PC-3 (cell line): ENCODE data around the gene SFMBT2. TPM values are rescaled to one million over a fixed set of nuclear protein-coding genes. Genes with fewer than 3 reads are reported as not detected.

Experiments used
- ATAC-seq: fragments of 200-7000 bp; cut with Tn5 transposase; 2 replicates; pipeline ENCODE4 v1.9.1; 2020; ENCODE audit warnings: mild to moderate bottlenecking, moderate library complexity
- BruUV-seq: library from RNA; stranded (reverse); fragments of 400-500 nt; replicated peaks from 2 replicates; lab custom pipeline; 2021; lab: Mats Ljungman, UMichigan
- CTCF ChIA-PET: fragments of 300-600 bp; sonication (Branson Sonifier 250); formaldehyde crosslinking; loops from one replicate; lab custom pipeline; 2022; ENCODE audit warnings: antibody characterized with exemption; lab: Charles Lee
- POLR2A ChIA-PET: fragments of 300-600 bp; sonication (Branson Sonifier 250); formaldehyde crosslinking; loops from one replicate; lab custom pipeline; 2022; ENCODE audit warnings: antibody characterized with exemption; ENCODE audit not compliant: unreplicated experiment; lab: Charles Lee
- DNase-seq: peaks from one replicate; pipeline ENCODE4 v3.0.0-alpha.2; 2015
- H2AFZ ChIP-seq: fragments of 300-600 bp; sonication (generic); 2 replicates; pipeline ENCODE4 v1.6.0; 2016; ENCODE audit warnings: antibody characterized with exemption, low read length
- H3F3A ChIP-seq: fragments of 300-600 bp; sonication (generic); one replicate; pipeline ENCODE4 v1.6.0; 2017; ENCODE audit warnings: antibody characterized with exemption, low read length, control low read depth, mild to moderate bottlenecking; ENCODE audit not compliant: unreplicated experiment
- H3K27ac ChIP-seq: fragments of 300-600 bp; sonication (generic); 2 replicates; pipeline ENCODE4 v1.5.1; 2016; ENCODE audit warnings: mild to moderate bottlenecking, low read length
- H3K27me3 ChIP-seq: fragments of 300-600 bp; sonication (generic); 2 replicates; pipeline ENCODE4 v1.6.1; 2016; ENCODE audit warnings: low read length, mixed read lengths
- H3K36me3 ChIP-seq: fragments of 300-600 bp; sonication (generic); 2 replicates; pipeline ENCODE4 v1.6.1; 2016; ENCODE audit warnings: low read depth, mixed run types, low read length, mixed read lengths
- H3K4me1 ChIP-seq: fragments of 300-600 bp; sonication (generic); 2 replicates; pipeline ENCODE4 v1.5.1; 2016; ENCODE audit warnings: low read length; ENCODE audit not compliant: insufficient read depth
- H3K4me2 ChIP-seq: fragments of 300-600 bp; sonication (generic); 2 replicates; pipeline ENCODE4 v1.6.0; 2016; ENCODE audit warnings: low read length
- H3K4me3 ChIP-seq: fragments of 300-600 bp; sonication (generic); 2 replicates; pipeline ENCODE4 v1.5.1; 2016; ENCODE audit warnings: mild to moderate bottlenecking, low read length, mixed read lengths
- H3K79me2 ChIP-seq: fragments of 300-600 bp; sonication (generic); 2 replicates; pipeline ENCODE4 v1.6.1; 2017; ENCODE audit warnings: low read length, mixed read lengths
- H3K9ac ChIP-seq: fragments of 300-600 bp; sonication (generic); 2 replicates; pipeline ENCODE4 v1.6.0; 2016; ENCODE audit warnings: mild to moderate bottlenecking, low read length
- H3K9me2 ChIP-seq: fragments of 300-600 bp; sonication (generic); replicated peaks from 2 replicates; pipeline ENCODE4 v1.6.1; 2016; ENCODE audit warnings: mixed run types, low read length, mixed read lengths
- H3K9me3 ChIP-seq: fragments of 300-600 bp; sonication (generic); 2 replicates; pipeline ENCODE4 v1.6.1; 2016; ENCODE audit warnings: low read length, mixed read lengths
- H4K20me1 ChIP-seq: fragments of 300-600 bp; sonication (generic); 2 replicates; pipeline ENCODE4 v1.6.1; 2016; ENCODE audit warnings: low read length, mixed read lengths
- EZH2 ChIP-seq: fragments of 300-600 bp; sonication (generic); IDR thresholded peaks from one replicate; pipeline ENCODE4 v1.6.1; 2017; ENCODE audit warnings: antibody characterized with exemption, mild to moderate bottlenecking, low read length; ENCODE audit not compliant: unreplicated experiment
- EZH2phosphoT487 ChIP-seq: fragments of 300-600 bp; sonication (generic); IDR thresholded peaks from 2 replicates; pipeline ENCODE4 v1.6.1; 2018; ENCODE audit warnings: mild to moderate bottlenecking, antibody characterized with exemption, low read length, borderline replicate concordance
- intact Hi-C: fragments of 100-400 bp; cut with micrococcal nuclease; formaldehyde crosslinking; loops from 2 replicates; pipeline ENCODE4 v1.9.0; 2023
- total RNA-seq: library from RNA; depleted of rRNA; stranded (reverse); fragments of >200 nt; gene quantifications from 2 replicates; pipeline ENCODE4 v1.2.3, GENCODE V29; 2014
- TF ChIP-seq, protein P1 (sequence below): fragments of 300-600 bp; sonication (generic); conservative IDR thresholded peaks from 2 replicates; pipeline ENCODE4 v1.5.1; 2017; ENCODE audit warnings: antibody characterized with exemption, low read depth, mild to moderate bottlenecking, low read length

The SFMBT2 gene
- total RNA-seq, 1 experiment from 2014 or later = 1.9 TPM

DNA sequence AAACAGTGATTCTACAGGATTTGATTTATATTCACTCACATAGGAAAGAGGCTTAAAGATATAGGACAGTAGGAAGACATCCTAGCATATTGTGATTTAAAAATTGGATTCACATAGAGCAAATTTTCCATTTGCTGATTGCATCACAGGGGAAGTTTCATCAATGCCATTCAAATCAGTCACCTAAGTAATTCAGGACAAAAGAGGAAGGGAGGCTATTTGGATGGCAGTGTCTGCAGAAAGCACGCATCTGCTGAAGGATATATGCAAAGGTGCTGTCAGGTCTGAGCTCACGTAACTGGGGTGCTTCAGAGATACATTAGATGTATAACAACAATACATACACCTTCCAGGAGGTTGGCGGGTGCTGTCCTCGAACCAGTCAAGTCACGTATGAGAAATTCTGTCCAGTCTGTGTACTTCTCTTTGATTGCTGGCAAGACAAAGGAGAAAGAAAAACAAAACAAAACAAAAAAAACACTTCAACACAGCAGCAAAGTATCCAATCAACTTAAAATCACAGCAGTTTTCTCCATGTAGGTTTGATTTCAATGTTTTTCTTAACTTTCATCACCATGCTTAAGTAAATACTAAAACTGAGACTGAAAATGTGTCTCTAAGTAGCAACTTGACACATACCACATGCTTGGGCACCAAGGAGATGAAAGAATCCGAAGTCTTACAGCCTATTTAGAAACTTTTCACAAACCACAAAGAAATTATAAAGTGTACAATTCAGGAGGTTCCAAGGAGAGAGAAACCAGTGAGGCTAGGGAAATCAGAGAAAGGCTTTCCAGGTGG lies 125.1 kb downstream of the SFMBT2 start:
- no peak overlapping the region for H3K4me2 ChIP-seq
- no peaks in the 10 kb centered on the region for H3K27me3 ChIP-seq
- ATAC-seq (no peak), DNase-seq (no peak)
- H3K9ac ChIP-seq = no peak overlapping the region
- ChIA-PET CTCF (no interaction called here), POLR2A (no interaction called here)
- H3F3A ChIP-seq = no peaks in the 10 kb centered on the region
- no peak for TF ChIP-seq EZH2
- TF ChIP-seq, protein P1, sequence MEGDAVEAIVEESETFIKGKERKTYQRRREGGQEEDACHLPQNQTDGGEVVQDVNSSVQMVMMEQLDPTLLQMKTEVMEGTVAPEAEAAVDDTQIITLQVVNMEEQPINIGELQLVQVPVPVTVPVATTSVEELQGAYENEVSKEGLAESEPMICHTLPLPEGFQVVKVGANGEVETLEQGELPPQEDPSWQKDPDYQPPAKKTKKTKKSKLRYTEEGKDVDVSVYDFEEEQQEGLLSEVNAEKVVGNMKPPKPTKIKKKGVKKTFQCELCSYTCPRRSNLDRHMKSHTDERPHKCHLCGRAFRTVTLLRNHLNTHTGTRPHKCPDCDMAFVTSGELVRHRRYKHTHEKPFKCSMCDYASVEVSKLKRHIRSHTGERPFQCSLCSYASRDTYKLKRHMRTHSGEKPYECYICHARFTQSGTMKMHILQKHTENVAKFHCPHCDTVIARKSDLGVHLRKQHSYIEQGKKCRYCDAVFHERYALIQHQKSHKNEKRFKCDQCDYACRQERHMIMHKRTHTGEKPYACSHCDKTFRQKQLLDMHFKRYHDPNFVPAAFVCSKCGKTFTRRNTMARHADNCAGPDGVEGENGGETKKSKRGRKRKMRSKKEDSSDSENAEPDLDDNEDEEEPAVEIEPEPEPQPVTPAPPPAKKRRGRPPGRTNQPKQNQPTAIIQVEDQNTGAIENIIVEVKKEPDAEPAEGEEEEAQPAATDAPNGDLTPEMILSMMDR = no peak
- H3K36me3 ChIP-seq = no peaks in the 10 kb centered on the region
- no TSS peak for BruUV-seq
- H3K9me3 ChIP-seq = no peaks in the 10 kb centered on the region
- no peaks in the 10 kb centered on the region for H3K9me2 ChIP-seq
- H3K4me1 ChIP-seq = 0 out of 2 replicates have a peak, but pooled peaks cover 4% of the 10 kb centered on the region
- no peak overlapping the region for H3K4me3 ChIP-seq
- H4K20me1 ChIP-seq = no peaks in the 10 kb centered on the region
- intact Hi-C loops = no loop called here
- H3K79me2 ChIP-seq = peaks cover 4% of the 10 kb centered on the region; the same call in 1 of the 2 replicates
- no peak overlapping the region for H3K27ac ChIP-seq
- H2AFZ ChIP-seq = no peak overlapping the region

GRCh38 chr10:7283246-7283645 lies 127.6 kb downstream of the SFMBT2 start:
- H3K4me2 ChIP-seq = no peak overlapping the region
- H2AFZ ChIP-seq = no peak overlapping the region
- H3K27me3 ChIP-seq = no peaks in the 10 kb centered on the region
- no peak overlapping the region for H3K4me3 ChIP-seq
- H3K27ac ChIP-seq = no peak overlapping the region
- H3F3A ChIP-seq = no peaks in the 10 kb centered on the region
- CTCF ChIA-PET = no interaction called here
- TF ChIP-seq EZH2phosphoT487 = no peak
- TF ChIP-seq, protein P1 = no peak
- TF ChIP-seq EZH2 = no peak
- no TSS peak for BruUV-seq
- no peak for DNase-seq
- POLR2A ChIA-PET = no interaction called here
- no peaks in the 10 kb centered on the region for H3K9me3 ChIP-seq
- no peaks in the 10 kb centered on the region for H3K9me2 ChIP-seq
- H3K4me1 ChIP-seq = 0 out of 2 replicates have a peak, but pooled peaks cover 4% of the 10 kb centered on the region
- H3K9ac ChIP-seq = no peak overlapping the region
- no peak for ATAC-seq
- H4K20me1 ChIP-seq = no peaks in the 10 kb centered on the region
- no peaks in the 10 kb centered on the region for H3K36me3 ChIP-seq
- intact Hi-C loops = no loop called here
- peaks cover 4% of the 10 kb centered on the region; the same call in 1 of the 2 replicates for H3K79me2 ChIP-seq

DNA sequence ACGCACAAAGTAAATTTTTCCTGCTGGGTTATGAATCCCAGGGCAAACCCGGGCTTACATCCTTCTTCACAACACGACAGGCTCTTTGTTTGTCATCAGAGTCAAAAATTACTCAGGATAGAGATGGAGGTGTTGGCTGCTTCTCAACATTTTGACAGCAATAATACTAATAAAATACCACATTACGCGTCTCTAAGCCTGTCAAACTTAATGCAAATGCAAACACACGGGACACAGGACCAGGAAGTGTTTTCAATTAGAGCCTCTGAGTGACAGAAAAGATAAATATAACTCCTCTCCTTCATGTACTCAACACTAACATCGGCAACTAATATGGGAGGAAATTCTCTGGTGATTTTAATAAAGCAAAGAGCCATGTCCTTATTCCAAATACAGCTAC lies 128.4 kb downstream of the SFMBT2 start:
- intact Hi-C loops = no loop called here
- CTCF ChIA-PET = no interaction called here
- H3K27me3 ChIP-seq = no peaks in the 10 kb centered on the region
- POLR2A ChIA-PET = no interaction called here
- H3K36me3 ChIP-seq = no peaks in the 10 kb centered on the region
- H3K79me2 ChIP-seq = peaks cover 2% of the 10 kb centered on the region; the same call in 1 of the 2 replicates
- H4K20me1 ChIP-seq = no peaks in the 10 kb centered on the region
- H2AFZ ChIP-seq = no peak overlapping the region
- H3K4me3 ChIP-seq = no peak overlapping the region
- H3K9me2 ChIP-seq = no peaks in the 10 kb centered on the region
- 0 out of 2 replicates have a peak, but pooled peaks cover under 1% of the 10 kb centered on the region for H3K4me1 ChIP-seq
- ATAC-seq (no peak), DNase-seq (no peak)
- no peaks in the 10 kb centered on the region for H3K9me3 ChIP-seq
- no TSS peak for BruUV-seq
- no peak overlapping the region for H3K27ac ChIP-seq
- no peak overlapping the region for H3K4me2 ChIP-seq
- TF ChIP-seq EZH2phosphoT487 (no peak), EZH2 (no peak)
- TF ChIP-seq, protein P1 = no peak
- H3K9ac ChIP-seq = no peak overlapping the region
- H3F3A ChIP-seq = no peaks in the 10 kb centered on the region
